Ovary (tissue), 3 donors: ENCODE measurements around the gene KRT83.

Source experiments
- CTCF ChIP-seq, 3 donors: fragments of 450-650 bp in 2 of 3; fragments of 200-600 bp in 1 of 3; IDR thresholded peaks; one replicate each; pipeline versions ENCODE4 v1.5.1 to v1.8.0; 2016 to 2022; ENCODE audit warnings: antibody characterized with exemption in 3 of 3, mild to moderate bottlenecking in 1 of 3
- EP300 ChIP-seq: sonication (generic); formaldehyde crosslinking; IDR thresholded peaks from one replicate; pipeline ENCODE4 v1.6.1; 2017; ENCODE audit warnings: antibody characterized with exemption
- POLR2A ChIP-seq: fragments of 450-650 bp; IDR thresholded peaks from one replicate; pipeline ENCODE4 v1.6.1; 2017; ENCODE audit warnings: antibody characterized with exemption, mild to moderate bottlenecking, moderate library complexity
- donor health status: DM: no; HTN: no; CAD: no.

- TF ChIP-seq CTCF (IDR thresholded peaks at IDR 0.05) (no peak), POLR2A (no peak), EP300 (no peak)
These were observed 14.5 kb upstream of the KRT83 start for GRCh38 chr12:52335598-52336262.
